Endometrium (tissue), 2 donors: Measurements from ENCODE around the gene ZNF80.

Experiments
- FAIRE-seq: peaks from 2 replicates; lab custom pipeline; 2012; peaks lifted over from hg19 to GRCh38; lab: Jason Lieb, UNC
- donor health status: control.
- donor health status: control.

ZNF80 gene

GRCh38 chr3:114218578-114219185, 18.7 kb downstream of the ZNF80 start:
- FAIRE-seq = no peak

DNA sequence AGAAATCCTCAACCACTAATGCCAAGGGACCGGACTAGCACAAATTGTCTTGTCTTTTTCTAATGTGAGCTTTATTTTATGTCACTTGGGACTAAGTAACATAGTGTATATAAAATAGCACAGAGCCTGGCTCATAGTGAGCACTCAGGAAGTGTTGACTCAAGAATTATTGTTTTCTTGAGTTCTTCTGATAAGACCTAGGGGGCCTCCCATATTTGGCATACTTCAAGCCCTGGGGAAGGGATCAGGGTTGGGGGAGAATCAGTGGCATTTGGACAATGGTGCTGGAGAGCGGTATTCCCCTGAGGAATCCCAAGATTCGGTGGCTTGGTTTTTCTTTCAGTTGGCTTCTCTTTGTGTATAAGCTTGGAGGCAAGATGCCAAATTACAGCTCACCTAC, 19.4 kb downstream of the ZNF80 start:
- no peak for FAIRE-seq

DNA sequence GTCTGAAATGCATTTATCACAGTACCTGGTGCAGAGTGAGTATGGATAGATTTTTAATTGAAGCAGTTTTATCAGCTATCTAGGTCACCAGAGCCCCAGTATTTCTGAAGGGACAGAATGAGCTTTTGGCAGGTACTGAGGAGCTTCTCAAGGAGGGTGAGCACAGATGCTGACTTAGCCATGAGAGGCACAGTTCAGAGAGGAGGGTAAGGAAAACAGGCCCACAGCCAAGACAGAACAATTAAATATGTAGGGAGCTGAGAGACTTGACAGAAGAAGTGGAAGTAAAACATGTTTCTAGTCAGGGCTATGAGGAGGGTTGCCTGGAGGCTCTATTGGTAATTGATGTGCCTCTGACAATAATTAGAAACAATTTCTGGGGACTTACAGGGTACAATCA, 20.1 kb downstream of the ZNF80 start:
- no peak for FAIRE-seq

DNA sequence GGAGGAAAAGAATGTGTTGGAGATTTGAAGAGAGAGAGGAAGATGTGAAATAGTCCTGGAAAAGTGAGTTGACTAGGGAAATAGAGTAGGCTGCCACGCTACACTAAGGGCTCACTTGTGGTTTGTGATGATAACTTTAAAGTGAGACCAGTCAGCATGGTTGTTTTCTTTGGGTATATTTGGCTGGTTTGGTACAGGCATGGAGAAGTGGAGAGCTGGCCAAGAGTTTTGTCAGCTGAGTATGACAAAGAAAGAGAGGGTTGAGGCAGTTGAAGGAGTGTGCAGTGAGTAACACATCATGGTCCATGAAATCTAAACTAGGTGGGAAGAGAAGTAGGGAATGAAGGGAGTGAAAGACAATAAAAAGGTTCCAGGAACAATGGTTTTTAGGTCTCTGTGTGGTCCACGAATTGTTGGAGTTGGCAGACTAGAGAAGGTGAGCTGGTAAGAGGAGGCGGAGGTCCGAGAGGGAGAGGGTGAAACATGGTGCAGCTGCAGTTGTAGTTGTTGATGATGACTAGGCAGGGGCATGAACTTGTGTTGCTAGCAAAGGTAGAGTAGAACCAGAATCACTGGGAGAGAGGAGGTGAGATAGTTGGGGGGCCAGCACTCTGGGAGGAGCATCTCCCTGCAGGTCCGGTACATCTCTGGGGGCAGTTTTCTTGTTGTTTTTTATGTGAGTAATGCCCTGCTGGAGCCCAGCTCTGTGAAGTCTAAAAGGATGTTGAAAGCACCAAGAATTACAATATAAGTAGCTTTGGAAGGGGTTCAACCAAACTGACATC, 21.0 kb downstream of the ZNF80 start:
- no peak for FAIRE-seq

DNA sequence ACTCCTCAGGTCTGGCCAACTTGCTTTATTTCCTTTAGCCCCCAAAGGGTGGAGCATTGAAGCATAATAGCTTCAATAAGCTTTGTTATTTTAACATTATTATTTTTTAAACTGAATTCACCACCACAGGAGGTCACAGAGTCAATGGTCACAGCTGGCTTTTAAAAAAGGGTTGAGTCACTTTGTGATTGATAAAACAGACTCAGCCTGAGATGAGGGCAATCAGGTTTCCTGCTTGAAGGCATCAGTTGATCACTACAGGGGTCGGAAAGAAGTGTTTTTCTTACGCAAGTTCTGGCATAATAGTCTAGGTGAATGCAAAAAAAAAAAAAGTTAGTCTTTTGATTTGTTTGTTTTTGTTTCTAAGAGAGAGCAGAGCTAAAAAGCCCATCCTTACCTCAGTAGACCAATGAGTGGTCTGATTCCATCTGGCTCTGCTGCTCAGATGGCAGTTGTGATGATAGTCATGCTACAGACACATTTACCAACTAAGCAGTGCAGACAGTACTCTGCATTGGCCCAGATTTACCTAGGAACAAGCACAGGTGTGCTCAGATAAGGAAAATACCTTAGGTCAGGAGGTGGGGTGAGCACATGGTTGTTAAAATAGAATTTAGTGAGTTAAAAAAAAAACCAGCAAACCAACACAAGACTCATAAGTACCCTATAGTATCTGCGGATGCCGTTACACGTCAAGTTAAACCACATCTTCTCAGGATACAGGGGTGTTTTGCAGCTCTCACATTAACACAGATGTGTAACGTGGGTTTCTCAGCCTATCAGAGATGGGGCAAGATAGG, 22.6 kb downstream of the ZNF80 start:
- FAIRE-seq = no peak

DNA sequence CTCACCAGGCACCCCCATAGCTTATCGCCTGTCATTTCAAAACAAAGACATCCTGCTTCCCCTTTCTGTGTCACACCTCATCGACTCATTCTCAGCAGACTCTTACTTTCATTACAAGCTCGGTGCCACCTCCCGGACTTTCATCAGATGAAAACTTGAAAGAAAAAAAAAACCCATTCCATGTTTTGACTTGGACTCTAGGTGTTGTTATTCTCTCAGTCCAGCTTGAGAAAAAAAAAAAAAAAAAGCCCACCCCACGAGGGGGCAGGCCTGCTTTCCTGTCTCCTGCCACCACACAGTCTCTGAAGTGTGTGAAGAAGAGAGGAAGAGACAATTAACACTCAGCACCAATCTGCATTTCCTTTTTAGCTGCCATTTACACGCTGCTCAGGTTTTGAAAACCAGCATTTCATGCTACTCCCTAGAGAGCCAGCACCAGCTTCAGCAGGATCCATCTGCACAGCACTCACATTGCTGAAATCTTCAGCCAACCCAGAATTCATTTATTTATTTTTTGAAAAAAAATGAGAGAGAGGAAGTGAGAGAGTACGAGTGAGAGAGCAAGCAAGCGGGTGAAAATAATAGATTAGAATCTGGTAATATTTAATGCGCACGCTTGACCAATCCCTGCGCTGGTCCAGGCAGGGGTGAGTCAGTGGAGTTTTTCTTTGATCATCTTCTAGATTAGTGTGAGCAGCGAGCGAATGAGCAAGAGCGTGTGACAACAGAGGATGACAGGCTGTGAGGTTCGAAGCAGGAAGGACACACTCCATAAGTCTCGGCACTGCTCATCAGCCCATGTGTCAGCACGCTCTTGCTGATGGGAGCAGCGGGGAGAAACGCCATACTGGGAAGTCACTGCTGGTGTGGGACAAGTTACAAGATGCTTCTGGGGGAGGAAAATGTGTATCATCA, 23.5 kb downstream of the ZNF80 start:
- FAIRE-seq = no peak

- FAIRE-seq = no peak
These were observed 24.1 kb downstream of the ZNF80 start for GRCh38 chr3:114213292-114213626.

DNA sequence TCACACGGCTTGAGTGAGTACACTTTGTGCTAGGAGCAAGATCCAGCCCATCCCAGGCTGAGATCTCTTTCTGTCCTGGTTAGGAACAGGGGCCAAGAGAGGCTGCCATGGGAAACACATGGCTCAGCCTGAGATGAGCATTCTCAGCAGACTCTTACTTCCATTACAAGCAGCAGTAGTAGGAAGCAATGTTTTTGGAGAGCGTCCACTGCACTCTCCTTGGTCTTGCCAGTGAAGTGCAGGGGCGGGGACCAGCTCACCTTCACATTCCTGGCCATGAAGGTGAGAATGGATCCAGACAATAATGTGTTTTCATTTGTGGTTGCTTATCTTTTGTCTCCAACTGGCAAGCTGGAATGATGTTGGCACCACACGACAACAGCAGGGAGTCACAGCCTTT, 24.7 kb downstream of the ZNF80 start:
- FAIRE-seq = no peak

- no peak for FAIRE-seq
These were observed 29.6 kb downstream of the ZNF80 start for GRCh38 chr3:114207768-114208167.

DNA sequence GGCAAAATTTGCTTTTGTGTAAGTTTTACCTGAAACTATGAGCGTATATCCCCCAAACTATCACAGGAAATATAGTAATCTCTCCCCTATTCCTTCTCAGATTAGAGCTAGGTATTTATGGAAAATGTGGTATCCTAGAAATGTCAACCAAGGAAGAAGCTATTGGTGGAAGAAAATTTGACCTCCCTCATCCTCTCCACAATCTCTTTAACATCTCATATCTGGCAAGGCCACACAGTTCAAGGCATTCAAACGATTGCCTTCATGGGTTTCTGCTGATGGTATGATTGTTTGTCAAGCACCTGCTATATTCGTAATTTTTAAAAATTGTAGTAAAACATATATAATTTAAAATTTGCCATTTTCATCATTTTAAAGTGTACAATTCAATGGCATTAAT, 31.0 kb downstream of the ZNF80 start:
- no peak for FAIRE-seq

DNA sequence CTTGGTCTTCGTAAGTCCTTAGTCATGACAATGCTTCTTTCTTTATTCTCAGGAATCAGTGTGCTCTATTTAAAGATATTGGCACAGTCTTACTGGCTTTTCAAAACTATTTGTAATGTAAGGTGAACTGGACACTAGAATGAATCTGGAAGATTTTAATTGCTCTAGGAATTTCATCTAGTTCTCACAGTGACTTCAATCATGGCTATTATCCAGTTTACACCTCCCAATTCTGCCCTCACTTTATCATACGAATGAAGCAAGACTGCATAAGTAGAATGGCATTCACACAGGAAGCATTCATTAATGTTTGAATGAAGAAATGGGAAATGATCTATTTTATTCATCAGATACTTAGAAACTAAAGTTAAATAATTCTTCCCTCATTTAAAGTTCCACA, 31.8 kb downstream of the ZNF80 start:
- FAIRE-seq = no peak

- FAIRE-seq = no peak
These were observed 42.6 kb downstream of the ZNF80 start for GRCh38 chr3:114194750-114195149.

DNA sequence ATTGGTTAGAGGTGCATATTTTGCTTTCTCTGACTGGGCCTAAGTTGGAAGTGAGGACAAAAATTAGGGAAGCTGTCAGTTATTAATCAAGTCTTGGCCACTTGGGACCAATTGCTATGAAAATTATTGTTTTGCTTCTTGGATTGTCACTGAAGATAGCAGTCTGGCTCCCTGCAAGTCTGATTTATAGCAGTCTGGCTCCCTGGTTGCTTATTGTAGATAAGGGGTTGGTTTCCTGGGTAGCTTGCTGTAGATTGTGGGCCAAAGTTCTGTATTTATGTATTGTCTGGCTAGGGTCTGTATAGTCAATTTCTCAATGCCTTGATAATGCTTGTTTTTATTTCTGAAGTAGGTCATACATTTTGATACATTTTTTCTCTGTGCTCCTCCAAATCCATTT, 45.2 kb downstream of the ZNF80 start:
- FAIRE-seq = no peak

DNA sequence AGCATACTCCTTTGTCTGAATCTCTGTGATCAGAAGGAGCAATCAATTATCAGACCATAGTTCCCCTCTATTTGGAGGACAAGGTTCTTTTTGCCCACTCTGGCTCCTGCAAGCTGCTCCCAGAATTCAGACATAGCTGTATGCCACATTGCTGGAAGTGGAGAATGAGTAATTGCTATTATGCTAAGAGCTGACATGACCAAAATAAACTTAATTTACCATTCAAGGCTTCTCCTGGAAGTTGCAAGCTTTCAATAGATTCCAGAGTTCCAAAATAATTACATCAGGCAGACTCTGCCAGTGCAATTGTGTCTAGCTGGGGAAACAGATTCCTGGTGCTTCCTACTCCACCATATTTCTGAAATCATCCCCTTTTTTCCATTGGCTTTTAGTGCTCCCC, 50.9 kb downstream of the ZNF80 start:
- no peak for FAIRE-seq
